HS-5 (cell line): ENCODE measurements around the gene CCL16.
"Not testable (repeated sequence)": the region's sequence is repeated elsewhere in the genome, so short reads cannot be mapped to it uniquely, and the experiment has no call there.

Experiments
- DNase-seq: peaks from one replicate; pipeline ENCODE4 v3.0.0-alpha.2; 2012; ENCODE audit warnings: low read depth

CCL16 gene

DNA sequence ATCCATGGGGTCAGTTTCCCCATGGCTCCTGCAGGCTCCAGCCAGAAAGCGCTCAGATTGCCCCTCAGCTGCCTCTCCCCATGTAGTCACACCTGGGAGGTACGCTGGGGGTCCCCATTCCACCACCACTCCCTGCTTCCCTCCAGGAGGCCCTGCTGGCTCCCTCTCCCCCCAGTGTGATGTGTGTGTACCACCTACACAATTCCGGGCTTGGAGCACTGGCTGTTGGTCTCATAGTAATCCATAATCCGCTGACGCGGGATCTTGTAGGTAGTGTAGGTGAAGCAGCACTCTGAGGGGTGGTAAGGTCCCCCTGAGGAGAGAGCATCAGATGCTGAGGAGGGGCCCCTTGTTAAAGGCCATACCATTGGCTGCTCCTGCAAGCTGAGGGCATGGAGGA lies 2.8 kb upstream of the CCL16 start:
- no peak for DNase-seq

DNA sequence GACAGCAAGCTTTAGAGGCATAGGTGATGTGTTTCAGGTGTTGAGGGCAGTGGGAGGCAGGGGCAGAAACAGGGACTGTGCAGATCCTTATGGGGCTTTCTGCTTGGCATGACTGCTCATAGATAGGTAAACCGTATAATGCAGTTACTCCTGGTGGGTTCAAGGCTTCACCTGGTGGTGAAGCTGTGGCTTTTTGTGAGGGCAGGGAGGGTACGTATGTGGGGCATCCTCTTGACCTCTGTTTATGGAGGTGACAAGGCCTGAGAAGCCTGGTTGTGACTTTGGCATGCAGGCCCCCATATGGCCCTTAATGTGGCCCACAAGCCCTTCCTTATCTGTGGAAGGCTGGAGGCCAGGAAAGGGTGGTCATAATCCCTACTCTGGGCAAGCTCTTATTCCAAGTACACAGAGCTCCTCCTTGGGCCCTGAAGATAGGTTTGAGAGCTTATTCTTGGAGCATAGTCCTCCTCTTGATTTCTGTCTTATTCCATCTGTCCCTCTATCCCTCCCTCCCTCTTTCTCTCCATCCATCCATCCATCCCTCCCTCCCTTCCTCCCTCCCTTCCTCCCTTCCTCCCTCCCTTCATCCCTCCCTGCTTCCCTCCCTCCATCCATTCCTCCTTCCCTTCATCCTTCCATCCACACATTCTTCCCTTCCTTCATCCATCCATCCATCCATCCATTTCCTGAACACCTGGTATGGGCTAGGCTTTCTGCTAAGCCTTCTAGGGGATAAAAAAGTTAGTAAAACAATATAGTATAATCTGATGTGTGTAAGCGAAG lies 1.3 kb upstream of the CCL16 start:
- no peak for DNase-seq

DNA sequence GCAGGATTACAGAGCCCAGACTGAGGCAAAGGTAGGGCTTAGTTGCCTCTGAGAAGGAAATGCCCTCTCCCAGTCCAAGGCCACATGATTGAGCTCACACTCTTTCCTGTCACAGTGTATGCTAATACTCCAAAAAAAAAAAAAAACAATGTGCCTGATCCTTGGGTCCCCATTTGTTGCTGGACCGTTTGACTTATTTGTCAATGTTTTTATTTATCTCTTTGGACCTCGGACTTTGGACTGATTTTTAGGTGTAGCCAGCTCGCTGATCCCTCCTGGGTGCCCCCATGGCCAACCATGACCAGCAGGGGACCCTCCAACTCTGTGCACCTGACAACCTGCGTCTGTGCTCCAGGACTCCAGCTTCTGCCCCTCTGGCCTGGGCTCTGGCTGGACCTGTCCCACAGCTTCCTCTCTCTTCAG lies 622 bp upstream of the CCL16 start:
- DNase-seq, result no peak

DNA sequence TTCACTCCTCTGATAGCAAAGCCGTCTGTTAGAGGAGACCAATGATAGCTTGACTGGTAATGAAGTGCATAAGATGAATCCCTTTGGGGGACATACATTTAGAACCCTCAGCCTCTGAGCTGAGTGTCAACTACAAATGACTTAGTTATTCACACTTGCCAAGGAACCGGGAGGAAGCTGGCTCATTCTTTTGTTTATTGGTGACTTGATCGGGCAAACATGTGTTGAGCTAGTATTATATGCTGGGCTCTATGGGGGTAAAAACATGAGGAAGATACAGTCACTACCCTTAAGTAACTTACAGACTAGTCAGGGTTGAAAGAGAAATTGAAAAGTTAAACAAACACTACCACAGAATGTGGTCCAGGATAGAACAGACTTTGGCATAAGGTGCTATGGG lies 3.0 kb downstream of the CCL16 start:
- DNase-seq, result no peak

DNA sequence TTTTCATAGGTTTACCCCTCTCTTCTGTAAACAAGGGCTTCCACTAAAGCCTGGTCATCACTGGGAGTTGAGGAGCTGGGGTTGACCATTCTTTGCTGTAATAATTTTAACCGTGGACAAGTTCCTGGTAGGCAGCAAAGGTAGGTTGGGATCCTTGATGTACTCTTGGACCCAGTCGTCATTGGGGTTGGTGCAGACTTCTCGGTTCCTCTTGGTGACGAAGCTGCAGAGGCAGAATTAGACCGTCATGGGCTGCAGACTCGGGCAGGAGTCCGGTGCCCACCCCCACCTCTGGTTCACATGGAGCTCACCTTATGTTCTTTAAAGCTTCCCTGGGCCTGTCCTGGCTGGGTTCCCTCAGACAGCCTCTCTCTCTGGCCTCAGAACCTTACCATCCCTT lies 3.8 kb downstream of the CCL16 start:
- DNase-seq, result no peak

DNA sequence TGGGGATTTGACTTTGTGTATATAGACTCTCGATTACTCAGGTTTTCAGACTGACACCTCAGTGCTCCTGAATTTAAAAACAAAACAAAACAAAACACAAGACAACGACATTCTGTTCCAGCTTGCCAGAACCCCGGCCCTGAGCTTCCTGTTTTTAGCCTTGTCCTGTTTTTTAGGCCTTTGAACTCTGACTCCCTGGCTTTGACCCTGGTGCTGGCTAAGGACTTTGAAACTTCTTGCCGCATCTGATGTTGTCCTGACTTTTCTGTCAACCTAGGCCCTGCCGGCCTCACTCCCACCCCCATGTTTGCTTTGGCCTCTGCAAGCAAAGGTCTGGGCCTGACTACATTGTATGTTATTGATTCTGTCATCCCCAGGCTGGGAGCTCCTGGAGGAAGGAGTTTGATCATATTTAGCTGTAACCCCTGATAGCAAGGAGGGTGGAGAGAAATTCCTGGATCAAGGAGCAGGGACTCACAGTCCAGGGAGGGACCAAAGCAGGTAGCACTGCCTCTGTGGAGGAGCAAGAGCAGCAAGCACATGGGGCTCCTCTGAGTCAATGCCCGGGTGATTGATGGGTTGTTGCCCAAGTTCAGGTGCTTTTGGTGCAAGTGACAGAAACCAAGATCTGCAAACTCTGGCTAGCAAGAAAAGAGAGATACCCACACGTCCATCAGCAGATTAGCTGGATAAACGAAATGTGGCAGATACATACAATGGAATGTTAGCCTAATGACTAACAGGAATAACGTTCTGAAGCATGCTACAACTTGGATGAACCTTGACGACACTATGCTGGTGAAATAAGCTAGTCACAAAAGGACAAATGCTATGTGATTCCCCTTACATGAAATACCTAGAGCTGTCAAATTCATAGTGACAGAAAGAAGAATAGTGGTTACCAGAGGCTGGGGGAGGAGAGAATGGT lies 7.7 kb downstream of the CCL16 start:
- no peak for DNase-seq

DNA sequence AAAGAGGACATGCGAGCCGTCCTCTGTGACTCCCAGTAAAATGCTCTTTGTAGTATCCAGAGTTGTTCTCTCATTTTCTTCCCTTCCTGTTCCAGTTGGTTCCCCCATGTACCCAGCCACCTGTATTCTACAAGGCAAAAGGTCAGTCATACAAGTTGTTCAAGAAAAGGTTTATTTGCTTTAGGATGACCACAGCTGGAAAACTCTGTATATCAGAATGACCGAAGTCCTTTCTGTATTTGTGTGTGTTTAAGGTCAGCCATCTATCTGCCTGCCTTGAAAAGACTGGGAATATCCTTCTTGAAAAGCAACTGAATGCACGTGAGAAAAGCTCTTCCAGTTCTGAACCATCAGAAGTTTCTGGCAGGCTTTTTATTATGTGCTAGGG lies 8.4 kb downstream of the CCL16 start:
- no peak for DNase-seq

DNA sequence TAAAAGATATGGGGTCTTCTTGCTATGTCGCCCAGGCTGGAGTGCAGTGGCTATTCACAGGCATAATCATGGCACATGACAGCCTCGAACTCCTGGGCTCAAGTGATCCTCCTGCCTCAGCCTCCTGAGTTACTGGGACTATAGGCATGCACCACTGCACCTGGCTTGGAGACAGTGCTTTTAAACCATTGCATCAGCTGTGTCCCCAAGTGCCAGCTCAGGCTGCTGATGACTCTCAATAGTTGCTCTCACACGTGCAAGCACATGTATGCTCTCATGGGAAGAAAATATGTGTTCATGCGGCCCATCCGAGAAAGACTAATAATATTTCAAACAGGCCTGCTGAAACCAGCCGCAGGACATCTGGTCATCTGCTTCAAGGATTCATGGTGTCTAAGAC lies 8.8 kb downstream of the CCL16 start:
- DNase-seq, result no peak

DNA sequence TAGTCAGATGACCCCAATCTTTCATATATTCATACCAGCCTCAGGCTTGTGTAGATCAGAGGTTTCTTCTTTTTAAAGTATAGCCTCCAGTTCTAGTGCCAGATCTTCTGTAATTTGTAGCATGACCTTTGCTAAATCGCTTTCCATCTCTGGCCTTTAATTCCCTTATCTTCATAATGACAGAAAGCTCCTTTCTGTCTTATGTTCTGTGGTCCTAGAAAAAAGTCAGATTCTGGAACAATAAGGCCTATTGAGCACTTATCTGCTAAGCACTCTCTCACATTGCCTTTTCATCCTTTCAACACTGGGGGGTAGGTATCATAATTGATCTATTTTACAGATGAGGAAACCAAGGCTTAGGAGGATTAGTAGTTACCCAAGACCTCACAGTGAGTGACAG lies 9.2 kb downstream of the CCL16 start:
- DNase-seq, result no peak

DNA sequence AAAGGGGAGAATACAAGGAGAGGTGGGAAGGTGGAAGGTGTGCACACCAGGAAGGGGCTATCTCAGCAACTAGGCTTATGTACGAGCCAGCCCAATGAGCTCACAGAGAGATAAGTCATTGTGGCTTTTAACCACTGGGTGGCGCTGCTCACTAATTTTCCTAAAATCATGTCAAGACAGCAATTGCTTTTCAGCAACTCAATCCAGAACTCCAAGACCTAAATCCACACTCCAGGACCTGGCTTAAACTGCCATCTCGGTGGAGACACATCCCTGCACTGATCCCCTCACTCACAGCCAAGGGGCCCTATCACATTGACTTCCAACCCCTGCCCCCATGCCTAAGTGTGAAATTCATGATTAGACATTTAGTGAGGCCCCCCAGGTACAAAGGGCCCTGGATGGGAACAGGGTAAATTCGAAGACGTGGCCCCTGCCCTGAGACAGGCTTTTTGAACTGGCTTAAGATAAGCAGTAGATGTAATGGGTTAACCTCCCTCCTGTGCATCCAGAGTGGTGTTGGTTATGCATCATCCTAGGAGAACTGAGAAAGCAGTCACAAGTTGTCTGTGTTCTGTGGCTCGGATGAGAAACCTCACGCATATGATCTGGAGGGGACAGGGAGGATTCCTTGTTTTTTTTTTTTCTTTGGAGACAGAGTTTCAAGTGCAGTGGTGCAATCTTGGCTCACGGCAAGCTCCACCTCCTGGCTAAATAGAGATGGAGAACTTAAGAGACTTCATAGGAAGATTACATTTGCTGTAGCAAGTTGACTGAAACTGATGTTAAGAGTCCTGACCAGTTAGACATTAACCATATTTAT lies 11.5 kb downstream of the CCL16 start:
- DNase-seq, result peak; percentile 32

DNA sequence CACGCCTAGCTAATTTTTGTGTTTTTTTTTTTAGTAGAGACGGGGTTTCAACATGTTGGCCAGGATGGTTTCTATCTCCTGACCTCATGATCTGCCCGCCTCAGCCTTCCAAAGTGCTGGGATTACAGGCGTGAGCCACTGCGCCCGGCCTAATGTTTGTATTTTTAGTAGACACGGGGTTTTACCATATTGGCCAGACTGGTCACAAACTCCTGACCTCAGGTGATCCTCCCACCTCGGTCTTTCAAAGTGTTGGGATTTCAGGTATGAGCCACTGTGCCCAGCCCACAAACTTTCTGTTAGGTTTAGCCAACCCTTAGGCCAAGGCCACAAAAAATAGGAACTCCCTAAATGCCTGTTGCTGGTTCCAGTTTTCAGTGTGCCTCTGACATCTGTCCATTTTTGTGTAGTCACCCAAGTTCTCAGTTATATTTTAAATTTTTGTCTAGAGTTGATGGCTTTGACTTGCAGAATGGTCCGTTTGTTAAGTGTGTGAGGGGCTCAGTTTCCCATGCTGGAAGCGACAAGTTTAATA lies 12.7 kb downstream of the CCL16 start:
- DNase-seq, result no peak

DNA sequence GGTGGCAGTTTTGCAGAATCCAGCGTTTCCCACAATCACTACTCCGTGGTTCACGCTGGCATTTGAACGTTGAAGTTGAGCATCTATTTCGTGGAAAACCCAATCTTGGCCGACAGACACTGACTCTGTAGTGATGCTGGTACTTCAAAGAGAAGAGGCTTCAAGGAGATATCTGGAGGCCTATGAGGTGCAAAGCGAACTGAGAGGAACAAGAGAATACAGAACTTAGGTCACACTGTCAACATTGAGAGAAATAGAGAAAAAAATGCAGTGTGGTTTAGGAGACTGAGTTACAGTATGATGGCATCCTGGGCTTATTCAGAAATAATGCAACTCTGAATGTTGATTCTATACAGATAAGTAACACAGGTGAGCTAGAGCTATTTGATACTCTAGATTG lies 16.0 kb downstream of the CCL16 start:
- DNase-seq, result no peak

DNA sequence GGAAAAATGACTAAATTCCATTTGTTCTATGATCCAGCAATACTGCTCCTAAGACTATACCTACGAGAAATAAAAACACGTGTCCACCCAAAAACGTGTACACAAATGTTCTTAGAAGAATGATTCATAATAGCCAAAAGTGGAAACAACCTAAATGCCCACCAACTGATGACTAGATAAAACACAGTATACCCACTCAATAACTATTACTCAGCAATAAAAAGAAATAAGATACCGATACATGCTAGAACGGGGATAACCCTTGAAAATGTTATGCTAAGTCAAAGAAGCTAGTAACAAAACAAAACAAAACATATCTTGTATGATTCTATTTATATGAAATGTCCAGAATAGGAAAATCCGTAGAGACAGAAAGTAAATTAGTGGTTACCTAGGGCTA lies 17.6 kb downstream of the CCL16 start:
- no peak for DNase-seq

DNA sequence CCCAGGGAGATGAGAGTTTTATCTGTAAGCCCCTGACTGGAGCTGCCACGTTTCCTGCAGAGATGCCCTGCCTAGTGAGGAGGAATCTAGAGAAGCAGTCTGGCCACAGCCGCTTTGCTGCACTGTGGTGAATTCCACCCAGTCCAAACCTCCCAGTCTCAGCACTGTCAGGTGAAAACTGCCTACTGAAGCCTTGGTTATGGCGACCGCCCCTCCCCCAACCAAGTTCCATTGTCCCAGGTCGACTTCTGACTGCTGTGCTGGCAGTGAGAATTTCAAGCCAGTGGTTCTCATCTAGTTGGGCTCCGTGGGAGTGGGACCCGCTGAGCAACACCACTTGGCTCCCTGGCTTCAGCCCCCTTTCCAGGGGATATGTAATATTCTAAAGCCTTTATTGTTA lies 27.6 kb downstream of the CCL16 start:
- DNase-seq, result no peak

DNA sequence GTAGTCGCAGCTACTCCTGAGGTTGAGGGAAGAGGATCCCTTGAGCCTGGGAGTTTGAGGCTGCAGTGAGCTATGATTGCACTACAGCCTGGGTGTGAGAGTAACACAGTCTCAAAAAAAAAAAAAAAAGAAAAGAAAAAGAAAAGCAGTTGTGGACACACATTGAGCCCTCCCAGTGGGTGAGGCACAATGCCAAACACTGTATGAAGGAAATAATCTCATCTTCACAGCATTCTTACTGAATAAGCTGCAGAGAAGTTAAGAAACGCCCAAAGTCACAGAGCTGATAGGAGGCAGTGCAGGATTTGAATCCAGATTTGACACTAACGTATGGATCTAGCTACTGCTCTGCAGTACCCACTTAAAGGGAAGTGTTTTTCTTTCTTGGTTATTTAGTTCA lies 31.9 kb downstream of the CCL16 start:
- DNase-seq, result no peak

DNA sequence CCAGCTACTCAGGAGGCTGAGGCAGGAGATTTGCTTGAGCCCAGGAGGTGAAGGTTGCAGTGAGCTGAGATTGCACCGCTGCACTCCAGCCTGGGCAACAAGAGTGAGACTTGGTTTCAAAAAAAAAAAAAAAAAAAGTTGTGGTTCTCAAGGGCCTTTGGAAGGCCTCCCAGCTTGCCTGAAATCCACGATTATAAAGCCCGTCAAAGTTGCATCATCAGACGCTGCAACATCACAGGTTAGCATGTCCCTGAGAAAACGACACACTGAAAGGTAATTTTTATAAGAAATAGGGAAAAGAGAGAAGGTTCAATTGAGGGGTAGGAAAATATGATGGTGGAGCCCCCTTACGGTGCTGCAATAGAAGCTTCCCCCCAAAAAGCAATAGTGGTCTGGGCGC lies 33.2 kb downstream of the CCL16 start:
- DNase-seq, result no peak

DNA sequence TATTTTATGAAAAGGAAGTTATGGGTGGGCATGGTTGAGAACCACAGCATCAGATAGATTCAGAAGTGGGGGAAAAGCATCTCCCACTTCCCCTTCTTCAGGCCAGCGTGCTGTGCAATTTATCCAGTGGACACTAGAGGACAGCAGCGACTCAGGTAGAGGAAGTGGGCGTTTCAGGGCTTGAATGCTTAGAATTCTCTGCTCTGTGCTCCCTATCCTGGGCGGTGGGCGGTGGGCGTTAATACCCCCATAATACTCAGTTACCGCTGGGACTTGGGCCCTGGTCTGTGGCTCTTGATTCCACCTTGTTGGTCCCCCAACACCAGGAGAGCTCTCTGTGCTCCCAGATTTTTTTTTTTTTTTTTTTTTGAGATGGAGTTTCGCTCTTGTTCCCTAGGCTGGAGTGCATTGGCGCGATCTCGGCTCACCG lies 34.1 kb downstream of the CCL16 start:
- DNase-seq, result no peak

DNA sequence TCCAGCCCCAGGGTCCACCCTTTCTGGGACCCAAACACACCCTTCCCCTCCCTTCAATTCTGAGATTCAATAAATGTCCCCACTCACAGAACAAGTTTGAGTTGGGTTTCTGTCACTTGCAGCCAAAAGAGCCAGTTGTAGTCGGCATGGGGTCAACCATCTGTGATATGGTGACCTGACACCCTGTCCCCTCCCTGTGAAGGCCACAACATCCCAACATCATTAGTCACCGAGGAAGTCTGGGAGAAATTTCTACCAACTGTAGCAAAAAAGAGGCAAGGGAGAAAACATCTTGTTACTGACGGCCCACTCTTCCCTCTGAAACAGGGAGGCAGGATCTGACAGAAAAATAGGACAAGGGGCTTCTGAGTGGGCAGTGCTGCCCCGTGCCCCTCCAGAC lies 37.1 kb downstream of the CCL16 start:
- no peak for DNase-seq

DNA sequence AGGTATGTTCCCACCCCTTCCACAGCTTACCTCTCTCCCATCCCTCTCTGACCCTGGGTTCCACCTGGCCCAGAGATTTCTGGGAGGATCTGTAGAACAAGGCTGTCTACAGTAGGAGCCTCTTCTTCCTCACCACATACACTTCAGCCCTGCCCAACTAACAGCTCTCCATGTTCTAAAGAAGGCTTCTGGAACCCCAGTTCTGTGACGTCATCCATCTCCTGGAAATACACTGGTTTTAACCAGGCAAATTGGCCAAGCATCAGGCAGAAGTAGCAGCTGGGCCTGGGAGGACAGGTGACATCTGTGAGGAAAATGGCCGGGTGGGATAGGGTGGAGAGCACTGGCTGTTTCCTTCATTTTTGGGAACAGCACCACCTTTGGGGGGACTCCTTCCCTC lies 37.8 kb downstream of the CCL16 start, which contains the start of gene LYZL6:
TSS of gene LYZL6 (minus strand) at position 177 of the 400 bp plus-strand sequence. CDS start 4,357 bp downstream, outside the sequence.
- no peak for DNase-seq

DNA sequence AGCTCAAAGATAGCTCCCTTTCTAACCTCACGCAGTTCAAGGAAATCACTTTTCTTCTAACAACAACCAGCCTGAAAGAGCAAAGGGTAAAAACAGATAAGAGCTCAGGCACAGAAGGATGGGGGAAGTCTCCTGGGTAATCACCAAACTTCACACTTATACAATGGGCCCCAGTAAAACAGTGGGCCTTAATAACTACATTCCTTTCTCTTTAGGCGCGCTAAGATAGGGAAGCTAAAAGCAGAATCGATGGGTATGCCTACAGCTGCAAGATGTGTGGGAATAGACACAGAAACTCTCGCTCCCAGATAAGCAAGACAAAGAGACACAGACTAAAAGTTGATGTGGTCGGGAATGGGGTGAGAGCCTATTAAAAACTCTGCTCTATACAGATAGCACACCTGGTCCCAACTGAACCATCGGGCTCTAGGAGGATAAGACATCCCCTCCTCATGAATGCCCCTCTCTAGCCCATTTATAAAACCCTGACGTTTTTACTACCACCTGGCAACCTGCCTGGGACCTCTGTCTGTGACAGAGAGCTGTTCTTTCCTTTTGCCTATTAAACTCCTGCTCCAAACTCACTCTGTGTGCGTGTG lies 38.6 kb downstream of the CCL16 start:
- no peak for DNase-seq

DNA sequence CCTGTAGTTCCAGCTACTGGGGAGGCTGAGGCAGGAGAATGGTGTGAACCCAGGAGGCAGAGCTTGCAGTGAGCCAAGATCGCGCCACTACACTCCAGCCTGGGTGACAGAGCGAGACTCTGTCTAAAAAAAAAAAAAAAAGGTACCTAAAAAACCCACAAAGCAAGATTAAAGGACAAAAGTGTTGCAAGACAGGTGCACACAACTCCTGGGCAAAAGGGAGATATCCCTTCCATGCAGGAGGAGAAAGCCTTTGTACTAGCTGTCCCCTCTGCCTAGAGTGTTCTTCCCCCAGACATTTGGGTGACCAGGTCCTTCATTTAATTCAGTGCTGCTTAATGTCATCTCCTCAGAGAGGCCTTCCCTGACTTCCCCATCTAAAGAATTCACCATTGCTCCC lies 42.8 kb downstream of the CCL16 start:
- DNase-seq, result not testable (repeated sequence)

DNA sequence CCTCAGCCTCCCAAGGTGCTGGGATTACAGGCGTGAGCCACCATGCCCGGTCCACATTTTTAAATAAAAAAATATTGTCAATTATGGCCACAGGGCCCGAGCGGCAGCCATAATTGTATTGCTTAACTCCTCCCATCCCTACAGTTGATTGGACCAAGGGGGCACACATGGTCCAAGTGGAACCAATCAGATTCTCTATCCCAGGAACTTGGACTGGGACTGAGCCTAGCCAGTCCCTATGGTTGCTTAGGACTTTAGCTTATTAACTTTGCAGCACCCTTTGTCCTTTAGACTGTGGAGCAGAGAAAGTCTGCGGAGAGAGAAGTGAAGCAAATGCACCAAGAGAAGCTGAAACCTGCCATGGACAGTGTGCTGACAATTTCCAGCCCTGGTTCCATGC lies 45.2 kb downstream of the CCL16 start:
- DNase-seq, result no peak
